EH (cell line): Measurements from ENCODE around the gene CYP3A4.
"Not testable (repeated sequence)": the region's sequence is repeated elsewhere in the genome, so short reads cannot be mapped to it uniquely, and the experiment has no call there.

Source experiments
- DNase-seq: peaks from one replicate; pipeline ENCODE4 v3.0.0-alpha.2; 2015; ENCODE audit warnings: low read depth

CYP3A4 gene

GRCh38 chr7:99792967-99793366, 9.0 kb upstream of the CYP3A4 start:
- no peak for DNase-seq

DNA sequence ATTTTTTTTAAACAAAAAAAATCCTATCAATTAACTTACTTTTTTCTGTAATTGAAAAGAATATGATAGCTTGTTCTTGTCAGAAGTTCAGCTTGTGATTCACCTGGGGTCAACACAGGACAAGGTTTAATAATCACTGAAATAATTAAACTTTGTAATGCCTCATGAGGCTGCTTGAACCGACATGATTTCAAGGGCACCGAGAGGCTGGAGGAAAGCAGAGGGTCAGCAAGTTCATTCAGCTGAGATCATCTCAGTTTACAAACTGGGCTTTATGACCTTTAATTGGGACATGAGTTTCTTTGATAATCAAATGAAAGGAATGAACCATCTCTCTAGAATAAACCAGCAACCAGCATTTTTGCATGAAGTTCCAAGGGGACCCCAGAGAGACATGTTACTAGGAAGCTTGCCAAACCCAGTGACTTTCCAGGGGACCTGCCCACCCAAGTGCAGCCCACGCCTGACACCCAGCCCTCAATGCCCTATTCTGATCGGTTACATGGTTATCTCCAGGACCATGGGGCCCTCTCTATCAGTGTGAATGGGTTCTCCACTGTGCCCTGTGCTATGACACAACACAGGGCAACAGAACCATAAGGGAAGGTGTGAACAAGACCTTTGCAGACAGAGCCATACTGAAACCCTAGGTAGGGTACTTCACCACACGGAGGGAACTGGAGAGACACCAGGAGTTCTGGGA, 7.8 kb upstream of the CYP3A4 start:
- DNase-seq, result no peak

DNA sequence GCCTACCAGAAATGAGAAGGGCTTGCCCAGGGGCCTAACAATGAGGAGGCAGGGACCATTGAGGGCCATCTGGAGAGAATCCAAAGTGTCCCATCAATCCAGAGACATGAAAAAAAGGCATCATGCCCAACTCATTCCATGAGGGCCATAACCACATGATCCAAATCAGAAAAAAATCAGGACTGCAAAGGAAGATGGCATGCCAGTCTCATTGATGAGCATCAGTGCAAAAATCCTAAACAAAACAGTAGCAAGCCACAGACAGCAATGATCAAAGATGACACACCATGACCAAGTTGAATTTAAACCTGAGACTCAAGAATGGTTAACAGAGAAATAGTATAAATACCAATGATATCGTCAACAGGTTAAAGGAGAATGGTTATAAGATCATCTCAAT, 7.0 kb upstream of the CYP3A4 start:
- peak; percentile 25 for DNase-seq

DNA sequence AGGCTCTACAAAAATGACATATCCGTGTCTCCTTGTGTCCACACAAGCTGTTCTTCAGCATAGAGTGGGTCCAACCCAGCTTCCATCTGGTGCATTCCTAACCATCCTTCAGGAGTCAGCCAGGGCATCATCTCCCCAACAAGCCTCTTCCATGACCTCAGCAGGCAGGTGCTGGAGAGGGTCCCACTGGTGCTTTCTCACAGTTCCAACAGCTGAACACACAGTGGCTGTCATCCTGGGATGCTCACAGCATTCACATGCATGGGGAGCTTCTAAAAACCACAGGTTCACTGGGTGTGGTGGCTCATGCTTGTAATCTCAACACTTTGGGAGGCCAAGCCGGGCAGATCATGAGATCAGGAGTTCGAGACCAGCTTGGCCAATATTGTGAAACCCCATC, 6.4 kb upstream of the CYP3A4 start:
- DNase-seq, result no peak

DNA sequence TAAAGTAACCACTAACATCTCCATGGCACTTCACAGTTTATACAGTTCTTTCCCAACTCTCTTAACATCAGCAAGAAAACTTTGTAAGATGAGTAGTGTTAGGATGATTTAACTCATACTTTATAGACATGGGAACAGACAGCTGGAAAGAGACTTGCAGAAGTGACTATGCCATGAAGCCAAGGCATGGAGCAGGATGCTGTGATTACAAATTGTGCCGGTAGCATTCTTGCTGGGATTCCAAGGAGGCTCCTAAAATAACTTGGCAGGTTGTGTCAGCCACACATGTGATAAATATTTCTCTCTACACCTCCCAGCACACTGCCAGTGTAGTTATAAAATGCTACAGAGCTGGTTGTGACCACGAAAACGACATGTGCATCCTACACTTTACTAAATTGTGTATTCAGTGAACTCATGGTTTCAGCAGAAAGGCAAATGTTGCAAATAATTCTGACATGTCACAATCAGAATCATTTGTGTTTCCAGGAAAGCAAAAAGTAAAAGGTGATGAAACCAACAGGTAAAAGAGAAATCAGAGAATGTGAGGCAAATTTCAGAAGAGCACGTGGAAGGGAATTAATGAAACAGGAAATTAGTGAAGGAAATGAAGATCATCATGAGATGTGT, 5.6 kb upstream of the CYP3A4 start:
- peak; percentile 18 for DNase-seq

DNA sequence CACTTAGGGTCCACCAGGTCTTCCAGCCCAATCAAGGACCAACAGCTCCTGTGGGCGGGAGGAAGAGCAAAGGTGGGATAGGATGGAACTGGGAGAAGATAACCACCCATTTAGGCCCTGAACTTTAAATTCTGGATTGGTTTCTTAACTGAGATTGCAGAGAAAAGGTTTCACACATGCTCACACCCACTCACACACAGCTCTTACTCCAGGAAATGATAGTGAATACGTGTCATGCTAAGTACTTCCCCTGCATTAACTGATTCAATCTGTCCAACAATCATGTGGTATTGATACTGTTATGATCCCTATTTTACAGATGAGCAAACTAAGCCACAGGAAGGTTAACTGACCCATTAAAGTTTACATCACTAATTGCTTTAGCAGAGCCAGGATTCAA, 4.6 kb upstream of the CYP3A4 start:
- no peak for DNase-seq

- no peak for DNase-seq
Observed at GRCh38 chr7:99786726-99787335, 2.8 kb upstream of the CYP3A4 start.

DNA sequence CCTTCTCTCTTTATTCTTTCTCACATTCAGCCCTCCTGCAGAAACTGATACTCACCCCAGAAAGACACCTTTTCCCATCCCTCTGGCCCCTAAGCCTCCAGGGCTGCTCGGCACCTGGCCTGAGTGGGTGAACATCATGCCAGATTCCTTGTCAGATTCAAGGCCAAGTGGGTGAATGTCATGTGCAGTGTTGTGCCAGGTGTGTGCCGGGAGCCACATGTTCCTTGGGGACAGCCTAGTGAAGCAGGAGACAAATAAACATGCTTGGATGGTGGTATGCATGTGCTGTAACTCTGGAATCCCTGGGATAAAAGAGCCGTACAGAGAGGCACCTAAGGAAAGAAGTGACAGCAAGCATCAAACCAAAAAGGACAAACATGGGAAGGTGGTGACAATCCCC, 1.7 kb upstream of the CYP3A4 start:
- not testable (repeated sequence) for DNase-seq

DNA sequence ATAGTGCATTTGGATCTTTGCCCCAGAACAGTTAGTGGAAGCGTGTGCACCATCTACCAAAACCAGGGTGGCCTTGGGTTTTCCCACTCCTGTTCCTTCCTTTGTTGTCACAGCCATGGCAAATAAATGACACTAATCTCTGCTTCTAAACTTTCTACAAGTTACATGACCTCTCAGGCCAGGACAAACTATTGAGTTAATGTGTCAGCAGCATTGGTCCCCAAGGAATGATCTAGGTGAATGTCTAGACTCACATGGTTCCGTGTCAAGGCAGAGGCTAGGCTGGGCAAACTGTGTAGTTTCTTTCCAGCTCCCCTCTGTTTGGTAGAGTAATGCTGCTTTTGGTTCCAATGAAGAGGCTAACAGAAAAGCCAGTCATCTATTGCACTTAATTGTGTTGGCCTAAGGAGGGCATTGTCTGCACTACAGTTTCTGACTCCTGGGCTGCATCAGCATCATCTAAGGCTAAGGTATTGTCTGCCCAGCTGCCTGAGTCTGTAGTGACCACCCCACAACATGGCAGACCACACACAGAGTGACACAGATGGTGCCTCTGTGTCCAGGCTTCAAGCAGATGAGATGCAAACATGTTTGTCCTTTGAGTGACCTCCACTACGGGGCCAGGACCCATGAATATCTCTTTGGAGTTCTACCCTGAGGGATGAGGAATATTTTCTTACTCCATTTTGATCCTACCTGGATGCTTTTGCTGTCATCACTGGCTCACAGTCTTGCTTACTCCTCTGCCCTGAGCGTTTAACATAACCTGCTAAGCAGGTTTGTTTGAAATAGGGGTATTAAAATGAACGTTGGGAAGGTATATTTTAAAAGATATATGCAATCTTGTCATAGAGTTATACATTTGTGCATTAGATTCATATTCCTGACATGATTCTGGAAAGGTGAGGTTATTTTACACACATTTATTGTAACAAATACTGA, 1.7 kb downstream of the CYP3A4 start:
- no peak for DNase-seq

DNA sequence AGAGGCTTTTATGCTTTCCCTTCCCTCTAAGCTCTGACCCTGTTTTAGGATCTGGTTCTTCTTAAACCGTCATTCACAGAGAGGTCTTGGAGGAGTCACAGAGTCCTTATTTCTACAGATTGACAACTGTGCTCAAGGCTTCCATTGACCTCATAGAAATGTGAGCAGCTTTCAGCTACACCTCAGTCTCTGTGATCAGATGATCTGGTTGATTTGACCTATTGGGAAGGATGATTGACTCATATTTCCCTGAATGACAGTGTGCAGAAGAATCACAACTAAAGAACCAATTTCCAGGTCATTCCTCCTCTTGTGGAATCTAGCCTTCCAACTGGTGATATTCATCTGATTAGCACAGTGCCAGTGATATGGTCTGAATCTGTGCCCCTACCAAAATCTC, 3.4 kb downstream of the CYP3A4 start:
- no peak for DNase-seq

GRCh38 chr7:99779949-99780348, 4.0 kb downstream of the CYP3A4 start:
- no peak for DNase-seq

GRCh38 chr7:99778880-99779279, 5.1 kb downstream of the CYP3A4 start:
- no peak for DNase-seq

DNA sequence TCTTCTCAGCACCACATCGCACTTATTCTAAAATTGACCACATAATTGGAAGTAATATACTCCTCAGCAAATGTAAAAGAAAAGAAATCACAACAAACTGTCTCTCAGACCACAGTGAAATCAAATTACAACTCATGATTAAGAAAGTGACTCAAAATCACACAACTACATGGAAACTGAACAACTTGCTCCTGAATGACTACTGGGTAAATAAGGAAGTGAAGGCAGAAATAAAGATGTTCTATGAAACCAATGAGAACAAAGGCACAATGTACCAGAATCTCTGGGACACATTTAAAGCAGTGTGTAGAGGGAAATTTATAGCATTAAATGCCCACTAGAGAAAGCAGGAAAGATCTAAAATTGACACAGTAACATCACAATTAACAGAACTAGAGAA, 10.6 kb downstream of the CYP3A4 start:
- not testable (repeated sequence) for DNase-seq

GRCh38 chr7:99772565-99772964, 11.4 kb downstream of the CYP3A4 start:
- no peak for DNase-seq

DNA sequence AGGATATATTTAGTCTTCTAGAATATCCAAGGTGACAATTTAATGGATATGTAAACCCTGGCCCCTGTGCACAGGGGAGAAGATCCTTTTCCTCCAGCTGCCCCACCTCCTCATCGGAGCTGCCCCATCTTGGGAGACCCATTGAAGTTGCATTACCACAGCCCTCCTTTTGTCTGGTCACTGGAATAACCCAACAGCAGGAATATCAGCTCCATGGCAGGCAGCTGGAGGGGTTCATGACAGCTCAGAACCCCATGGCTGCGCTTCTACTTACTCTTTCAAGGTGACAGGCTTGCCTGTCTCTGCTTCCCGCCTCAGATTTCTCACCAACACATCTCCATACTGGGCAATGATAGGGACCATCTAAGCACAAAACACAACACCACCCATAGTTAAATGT, 14.5 kb downstream of the CYP3A4 start:
- not testable (repeated sequence) for DNase-seq

- DNase-seq, result no peak
Observed at GRCh38 chr7:99768471-99768870, 15.5 kb downstream of the CYP3A4 start.

- DNase-seq, result no peak
Observed at GRCh38 chr7:99767662-99768061, 16.3 kb downstream of the CYP3A4 start.

DNA sequence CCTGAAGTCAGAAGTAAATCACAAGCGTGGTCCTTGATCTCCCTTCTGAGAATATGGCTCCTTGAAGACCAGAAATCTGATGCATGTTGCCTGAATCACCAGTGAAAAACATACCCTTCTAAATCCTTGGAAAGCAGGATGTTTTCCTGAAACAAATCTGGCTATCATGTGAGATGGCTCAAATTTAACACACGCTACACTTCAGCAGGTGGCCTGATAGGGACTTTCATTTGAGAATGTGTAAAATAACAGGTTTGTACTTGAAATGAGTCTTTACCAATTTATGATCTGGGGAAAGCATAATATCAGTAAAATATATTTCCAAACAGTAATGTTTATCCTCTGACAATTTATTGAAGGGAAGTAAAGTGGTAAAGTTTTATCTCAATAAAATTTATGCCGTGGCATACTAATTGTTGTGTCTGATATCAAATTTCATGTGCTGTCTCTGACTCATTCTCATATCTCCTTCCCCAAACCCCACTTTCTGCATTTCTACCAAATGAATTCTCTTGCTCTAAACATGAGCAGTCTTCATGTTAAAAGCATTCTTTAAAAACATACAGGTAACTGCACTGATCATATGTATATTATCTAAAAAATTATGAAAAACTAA, 17.4 kb downstream of the CYP3A4 start:
- no peak for DNase-seq

GRCh38 chr7:99764478-99764877, 19.5 kb downstream of the CYP3A4 start:
- DNase-seq, result no peak

- no peak for DNase-seq
Observed at GRCh38 chr7:99762680-99763327, 21.2 kb downstream of the CYP3A4 start.

GRCh38 chr7:99755085-99755484, 28.9 kb downstream of the CYP3A4 start:
- DNase-seq, result no peak
